T follicular helper cell (primary cell): Measurements from ENCODE around the gene HYDIN.
"Not testable (repeated sequence)": the region's sequence is repeated elsewhere in the genome, so short reads cannot be mapped to it uniquely, and the experiment has no call there.

Experiments used
- DNase-seq: peaks from one replicate; pipeline ENCODE4 v3.0.0-alpha.2; 2020; ENCODE audit warnings: low read depth

The HYDIN gene

GRCh38 chr16:71105881-71106280, 124.6 kb downstream of the HYDIN start:
- not testable (repeated sequence) for DNase-seq

GRCh38 chr16:71083573-71083972, 146.9 kb downstream of the HYDIN start:
- not testable (repeated sequence) for DNase-seq

GRCh38 chr16:71080777-71081176, 149.7 kb downstream of the HYDIN start:
- not testable (repeated sequence) for DNase-seq

- DNase-seq = not testable (repeated sequence)
Measured at GRCh38 chr16:71080262-71080661, 150.3 kb downstream of the HYDIN start.

- not testable (repeated sequence) for DNase-seq
Measured at GRCh38 chr16:71070651-71071050, 159.9 kb downstream of the HYDIN start.

GRCh38 chr16:71069842-71070241, 160.7 kb downstream of the HYDIN start:
- not testable (repeated sequence) for DNase-seq

GRCh38 chr16:71053897-71054609, 176.5 kb downstream of the HYDIN start:
- not testable (repeated sequence) for DNase-seq

- DNase-seq = not testable (repeated sequence)
Measured at GRCh38 chr16:71050307-71050706, 180.2 kb downstream of the HYDIN start.

GRCh38 chr16:71039368-71040111, 191.0 kb downstream of the HYDIN start:
- DNase-seq = not testable (repeated sequence)

- DNase-seq = not testable (repeated sequence)
Measured at GRCh38 chr16:71038421-71038820, 192.1 kb downstream of the HYDIN start.

GRCh38 chr16:71037987-71038386, 192.5 kb downstream of the HYDIN start:
- not testable (repeated sequence) for DNase-seq

- DNase-seq = not testable (repeated sequence)
Measured at GRCh38 chr16:71028032-71028727, 202.3 kb downstream of the HYDIN start.

- not testable (repeated sequence) for DNase-seq
Measured at GRCh38 chr16:71027511-71027910, 203.0 kb downstream of the HYDIN start.

- not testable (repeated sequence) for DNase-seq
Measured at GRCh38 chr16:71023851-71024439, 206.6 kb downstream of the HYDIN start.

- not testable (repeated sequence) for DNase-seq
Measured at GRCh38 chr16:71021961-71022537, 208.5 kb downstream of the HYDIN start.

- not testable (repeated sequence) for DNase-seq
Measured at GRCh38 chr16:71019067-71019682, 211.3 kb downstream of the HYDIN start.

GRCh38 chr16:71015419-71015818, 215.1 kb downstream of the HYDIN start:
- not testable (repeated sequence) for DNase-seq

- DNase-seq = not testable (repeated sequence)
Measured at GRCh38 chr16:71009440-71010223, 220.9 kb downstream of the HYDIN start.

- not testable (repeated sequence) for DNase-seq
Measured at GRCh38 chr16:71006516-71006915, 224.0 kb downstream of the HYDIN start.

GRCh38 chr16:70999735-71000134, 230.8 kb downstream of the HYDIN start:
- DNase-seq = not testable (repeated sequence)
